ENCODE data around the gene TMEM41B. TPM values are rescaled to one million over a fixed set of nuclear protein-coding genes. Genes with fewer than 3 reads are reported as not detected.
"Not testable (repeated sequence)": the region's sequence is repeated elsewhere in the genome, so short reads cannot be mapped to it uniquely, and the experiment has no call there.

The TMEM41B gene
- total RNA-seq, 1 experiment from 2014 or later = 67.2 TPM

GRCh38 chr11:9263840-9264315, 50.5 kb downstream of the TMEM41B start (continued):
- TF ChIP-seq ZBTB33 (IDR thresholded peaks at IDR 0.05; ENCODE audit: extremely low read depth, insufficient replicate concordance, low read length) (no peak), EZH2 (IDR thresholded peaks at IDR 0.05) (no peak), ATF3 (IDR thresholded peaks at IDR 0.05) (no peak), POLR2AphosphoS5 (IDR thresholded peaks at IDR 0.05; ENCODE audit: low read depth, low read length) (no peak), EGR1 (IDR thresholded peaks at IDR 0.05; ENCODE audit: low read depth) (no peak), SIN3A (IDR thresholded peaks at IDR 0.05; ENCODE audit: low read depth) (no peak), CEBPB (IDR thresholded peaks at IDR 0.05; ENCODE audit: low read depth) (no peak), YY1 (IDR thresholded peaks at IDR 0.05; ENCODE audit: extremely low read depth, insufficient replicate concordance, low read depth, low read length) (no peak), CBX3 (IDR thresholded peaks at IDR 0.05; ENCODE audit: low read depth) (no peak), RAD21 (IDR thresholded peaks at IDR 0.05; ENCODE audit: low read depth) (no peak), MAX (IDR thresholded peaks at IDR 0.05) (no peak), POLR2A (IDR thresholded peaks at IDR 0.05; ENCODE audit: borderline replicate concordance, extremely low read depth, insufficient read depth, insufficient read length) (no peak), ZNF274 (IDR thresholded peaks at IDR 0.05; ENCODE audit: low read depth, low read length) (no peak), FOSL1 (IDR thresholded peaks at IDR 0.05; ENCODE audit: low read depth) (no peak), SRF (IDR thresholded peaks at IDR 0.05; ENCODE audit: low read depth) (no peak)

GRCh38 chr11:9260838-9261146, 53.6 kb downstream of the TMEM41B start:
- POLR2A ChIA-PET = interaction anchor here (0.8 kb wide), 1 partner anchor 10 kb away, joined by 4 read pairs; no protein-coding TSS in a partner anchor
- CTCF ChIA-PET = interaction anchor here (1.0 to 1.5 kb wide), 2 partner anchors 10 to 246 kb away, joined by 3 to 4 read pairs; no protein-coding TSS in a partner anchor

More at GRCh38 chr11:9260838-9261146, 53.6 kb downstream of the TMEM41B start:
- ATAC-seq; H2AFZ ChIP-seq (ENCODE audit: low read depth, low read length, poor library complexity, severe bottlenecking); H3K9me2 ChIP-seq (ENCODE audit: insufficient read depth); H3K4me2 ChIP-seq (ENCODE audit: low read length); H3K27me3 ChIP-seq (ENCODE audit: insufficient read depth, low read length); H3K27ac ChIP-seq (ENCODE audit: low read depth, low read length); H3K4me3 ChIP-seq (replicated peaks in 1 of 2; ENCODE audit: low read depth in 1 of 2, low read length in 2 of 2); H3K9me3 ChIP-seq (ENCODE audit: control insufficient read depth in 1 of 2, insufficient read depth in 1 of 2, low read depth in 1 of 2, low read length in 2 of 2); DNase-seq (ENCODE audit: low read depth, low spot score); H4K20me1 ChIP-seq (ENCODE audit: insufficient read depth); BruUV-seq (replicated peaks); H3K36me3 ChIP-seq (ENCODE audit: control insufficient read depth in 1 of 2, insufficient read depth in 2 of 2, low read length in 2 of 2); H3K9ac ChIP-seq (ENCODE audit: low read length); RAD21 ChIA-PET (ENCODE audit: low non-redundant PET in 1 of 2, low total read pairs in 2 of 2, uncharacterized antibody in 2 of 2, unreplicated experiment in 2 of 2): not testable (repeated sequence)
- intact Hi-C loops (cut with micrococcal nuclease) = loop anchor here (5.0 kb wide), 1 partner anchor 88 kb away; no protein-coding TSS in a partner anchor
- peaks cover 8 to 28% of the 10 kb centered on the region in 2 experiments; a peak in 2 of 4 replicates for H3K4me1 ChIP-seq (ENCODE audit: control insufficient read depth in 1 of 2, insufficient read depth in 2 of 2, low read length in 2 of 2)
- peaks cover 78% of the 10 kb centered on the region for H3K79me2 ChIP-seq (ENCODE audit: insufficient read depth, low read length)

Measured in HCT116 (cell line).